Mesenchymal stem cell (in vitro differentiated cells and primary cell): ENCODE results near the gene PAOX.

ENCODE experiments used
- DNase-seq: peaks from one replicate; pipeline ENCODE4 v3.0.0-alpha.2; 2013
- H2AFZ ChIP-seq: one replicate; pipeline ENCODE4 v1.6.1; 2013; ENCODE audit warnings: low read depth, mild to moderate bottlenecking, control low read depth, inconsistent platforms, low read length, moderate library complexity
- H2AK5ac ChIP-seq: 2 replicates; pipeline ENCODE4 v1.6.1; 2013; ENCODE audit warnings: low read length, moderate library complexity, mild to moderate bottlenecking, inconsistent platforms; ENCODE audit not compliant: severe bottlenecking
- H2BK120ac ChIP-seq: one replicate; pipeline ENCODE4 v1.6.1; 2013; ENCODE audit warnings: low read depth, mild to moderate bottlenecking, inconsistent platforms, low read length, moderate library complexity
- H2BK12ac ChIP-seq, 2 experiments: one replicate each; pipeline ENCODE4 v1.6.1; 2013; ENCODE audit warnings: inconsistent platforms in 2 of 2, low read length in 2 of 2, mild to moderate bottlenecking in 2 of 2, moderate library complexity in 2 of 2, control low read depth in 1 of 2
- H2BK15ac ChIP-seq: one replicate; pipeline ENCODE4 v1.6.1; 2013; ENCODE audit warnings: mild to moderate bottlenecking, low read depth, inconsistent platforms; ENCODE audit not compliant: poor library complexity, severe bottlenecking
- H2BK5ac ChIP-seq: 2 replicates; pipeline ENCODE4 v1.6.1; 2013; ENCODE audit warnings: low read depth, mild to moderate bottlenecking, low read length, control low read depth, inconsistent platforms; ENCODE audit not compliant: poor library complexity, severe bottlenecking
- H3K14ac ChIP-seq, 2 experiments: one replicate each; pipeline ENCODE4 v1.6.1; 2013; ENCODE audit warnings: inconsistent platforms in 2 of 2, low read length in 2 of 2, control low read depth in 1 of 2, mild to moderate bottlenecking in 1 of 2, moderate library complexity in 1 of 2
- H3K18ac ChIP-seq, 2 experiments: one replicate each; pipeline ENCODE4 v1.6.1; 2013; ENCODE audit warnings: inconsistent platforms in 2 of 2, low read length in 2 of 2, control low read depth in 1 of 2, low read depth in 1 of 2, mild to moderate bottlenecking in 1 of 2
- H3K23ac ChIP-seq, 2 experiments: one replicate each; pipeline ENCODE4 v1.6.1; 2013; ENCODE audit warnings: inconsistent platforms in 2 of 2, low read length in 2 of 2, mild to moderate bottlenecking in 2 of 2, moderate library complexity in 2 of 2, control low read depth in 1 of 2
- H3K27ac ChIP-seq: 2 replicates; pipeline ENCODE4 v1.5.1; 2013; ENCODE audit warnings: mild to moderate bottlenecking, moderate library complexity, low read length, control low read depth, inconsistent platforms; ENCODE audit not compliant: poor library complexity, severe bottlenecking
- H3K27me3 ChIP-seq, 2 experiments: 2 replicates each; pipeline versions ENCODE4 v1.6.1 to v1.7.0; 2013; ENCODE audit warnings: low read length in 2 of 2, mild to moderate bottlenecking in 2 of 2, moderate library complexity in 2 of 2, control low read depth in 1 of 2, inconsistent platforms in 1 of 2; ENCODE audit not compliant: control insufficient read depth in 1 of 2, insufficient read depth in 1 of 2
- H3K36me3 ChIP-seq, 2 experiments: 2 replicates each; pipeline versions ENCODE4 v1.6.1 to v1.7.0; 2013; ENCODE audit warnings: low read length in 2 of 2, control low read depth in 1 of 2, inconsistent platforms in 1 of 2, low read depth in 1 of 2, mild to moderate bottlenecking in 1 of 2; ENCODE audit not compliant: insufficient read depth in 2 of 2, control insufficient read depth in 1 of 2
- H3K4ac ChIP-seq, 2 experiments: one replicate each; pipeline ENCODE4 v1.6.1; 2013; ENCODE audit warnings: inconsistent platforms in 2 of 2, low read length in 2 of 2, mild to moderate bottlenecking in 2 of 2, moderate library complexity in 2 of 2, control low read depth in 1 of 2, low read depth in 1 of 2
- H3K4me1 ChIP-seq: 2 replicates; pipeline ENCODE4 v1.6.1; 2013; ENCODE audit warnings: low read depth, low read length, control low read depth; ENCODE audit not compliant: control insufficient read depth, insufficient read depth
- H3K4me2 ChIP-seq: 2 replicates; pipeline ENCODE4 v1.6.1; 2013; ENCODE audit warnings: low read length, mild to moderate bottlenecking, inconsistent platforms; ENCODE audit not compliant: poor library complexity, severe bottlenecking
- H3K4me3 ChIP-seq, 2 experiments: 2 replicates each; pipeline versions ENCODE4 v1.5.1 to v1.7.0; 2013; ENCODE audit warnings: low read length in 2 of 2, mild to moderate bottlenecking in 2 of 2, control low read depth in 1 of 2, low read depth in 1 of 2; ENCODE audit not compliant: insufficient read depth in 1 of 2
- H3K79me1 ChIP-seq: replicated peaks from 2 replicates; pipeline ENCODE4 v1.6.1; 2013; ENCODE audit warnings: mild to moderate bottlenecking, control low read depth, low read length, inconsistent platforms; ENCODE audit not compliant: poor library complexity, severe bottlenecking
- H3K9ac ChIP-seq: 2 replicates; pipeline ENCODE4 v1.7.0; 2013; ENCODE audit warnings: mild to moderate bottlenecking, low read length, moderate library complexity
- H3K9me3 ChIP-seq: 2 replicates; pipeline ENCODE4 v1.7.0; 2013; ENCODE audit warnings: mild to moderate bottlenecking, low read length; ENCODE audit not compliant: control insufficient read depth
- H4K8ac ChIP-seq: one replicate; pipeline ENCODE4 v1.6.1; 2013; ENCODE audit warnings: inconsistent platforms, mild to moderate bottlenecking, low read length, moderate library complexity
- H4K91ac ChIP-seq: one replicate; pipeline ENCODE4 v1.6.1; 2013; ENCODE audit warnings: mild to moderate bottlenecking, low read length, inconsistent platforms
- WGBS: methylation state at CpG from one replicate; pipeline ENCODE4 v1.1.7; 2013; ENCODE audit warnings: mixed read lengths; 5-methylcytosine and 5-hydroxymethylcytosine counted together

The PAOX gene

GRCh38 chr10:133358162-133358924 lies 20.7 kb upstream of the PAOX start:
- peaks cover 0 to 9% of the 10 kb centered on the region in 2 experiments for H3K27me3 ChIP-seq
- no peak for DNase-seq

GRCh38 chr10:133358925-133359310 lies 20.1 kb upstream of the PAOX start:
- Histone ChIP-seq H3K4me2 (no peak overlapping the region), H2BK5ac (no peak overlapping the region), H3K4me3 (no peak overlapping the region), H3K4me1 (peaks cover 21% of the 10 kb centered on the region), H3K4ac (no peak overlapping the region), H2AK5ac (no peak overlapping the region), H3K27me3 (peaks cover 0 to 8% of the 10 kb centered on the region in 2 experiments), H4K8ac (no peak overlapping the region), H2BK12ac (no peak overlapping the region), H2BK15ac (peak overlapping the region; percentile 31), H4K91ac (no peak overlapping the region), H3K79me1 (peaks cover 16% of the 10 kb centered on the region), H3K9me3 (no peaks in the 10 kb centered on the region), H3K9ac (no peak overlapping the region), H3K14ac (no peak overlapping the region), H3K27ac (no peak overlapping the region), H2AFZ (no peak overlapping the region), H3K23ac (no peak overlapping the region), H3K36me3 (peaks cover 22 to 45% of the 10 kb centered on the region in 2 experiments), H3K18ac (no peak overlapping the region), H2BK120ac (no peak overlapping the region)
- no peak for DNase-seq
- WGBS = 90% methylated on average over 11 of the region's 11 CpGs

More at GRCh38 chr10:133358162-133358924, 20.7 kb upstream of the PAOX start:
- Histone ChIP-seq H2BK12ac (no peak overlapping the region), H3K18ac (no peak overlapping the region), H2AFZ (no peak overlapping the region), H3K9me3 (no peaks in the 10 kb centered on the region), H3K4me2 (no peak overlapping the region), H4K91ac (no peak overlapping the region), H3K4me3 (no peak overlapping the region), H3K4ac (no peak overlapping the region), H2BK120ac (no peak overlapping the region), H2AK5ac (no peak overlapping the region), H3K14ac (no peak overlapping the region), H2BK5ac (no peak overlapping the region), H3K4me1 (peaks cover 21% of the 10 kb centered on the region), H3K23ac (no peak overlapping the region), H3K9ac (no peak overlapping the region), H3K36me3 (peaks cover 19 to 45% of the 10 kb centered on the region in 2 experiments), H2BK15ac (peak overlapping the region; percentile 31), H4K8ac (no peak overlapping the region), H3K27ac (no peak overlapping the region), H3K79me1 (peaks cover 16% of the 10 kb centered on the region)
- 87% methylated on average over 41 of the region's 41 CpGs for WGBS

GRCh38 chr10:133359554-133359971 lies 19.5 kb upstream of the PAOX start:
- H3K23ac ChIP-seq = no peak overlapping the region
- peaks cover 21% of the 10 kb centered on the region for H3K4me1 ChIP-seq
- H4K91ac ChIP-seq = no peak overlapping the region
- peaks cover 0 to 8% of the 10 kb centered on the region in 2 experiments for H3K27me3 ChIP-seq
- H3K27ac ChIP-seq = no peak overlapping the region
- no peak overlapping the region for H4K8ac ChIP-seq
- no peaks in the 10 kb centered on the region for H3K9me3 ChIP-seq
- H2AK5ac ChIP-seq = no peak overlapping the region
- H3K18ac ChIP-seq = no peak overlapping the region
- no peak overlapping the region for H3K4ac ChIP-seq
- H3K4me3 ChIP-seq = no peak overlapping the region
- no peak overlapping the region for H2BK15ac ChIP-seq
- no peak overlapping the region for H2BK120ac ChIP-seq
- no peak overlapping the region for H2BK12ac ChIP-seq
- 82% methylated on average over 6 of the region's 6 CpGs for WGBS
- H3K4me2 ChIP-seq = no peak overlapping the region
- no peak overlapping the region for H2AFZ ChIP-seq
- no peak for DNase-seq
- no peak overlapping the region for H2BK5ac ChIP-seq
- peaks cover 27 to 42% of the 10 kb centered on the region in 2 experiments for H3K36me3 ChIP-seq
- H3K79me1 ChIP-seq = peaks cover 16% of the 10 kb centered on the region
- H3K14ac ChIP-seq = no peak overlapping the region
- H3K9ac ChIP-seq = no peak overlapping the region

DNA sequence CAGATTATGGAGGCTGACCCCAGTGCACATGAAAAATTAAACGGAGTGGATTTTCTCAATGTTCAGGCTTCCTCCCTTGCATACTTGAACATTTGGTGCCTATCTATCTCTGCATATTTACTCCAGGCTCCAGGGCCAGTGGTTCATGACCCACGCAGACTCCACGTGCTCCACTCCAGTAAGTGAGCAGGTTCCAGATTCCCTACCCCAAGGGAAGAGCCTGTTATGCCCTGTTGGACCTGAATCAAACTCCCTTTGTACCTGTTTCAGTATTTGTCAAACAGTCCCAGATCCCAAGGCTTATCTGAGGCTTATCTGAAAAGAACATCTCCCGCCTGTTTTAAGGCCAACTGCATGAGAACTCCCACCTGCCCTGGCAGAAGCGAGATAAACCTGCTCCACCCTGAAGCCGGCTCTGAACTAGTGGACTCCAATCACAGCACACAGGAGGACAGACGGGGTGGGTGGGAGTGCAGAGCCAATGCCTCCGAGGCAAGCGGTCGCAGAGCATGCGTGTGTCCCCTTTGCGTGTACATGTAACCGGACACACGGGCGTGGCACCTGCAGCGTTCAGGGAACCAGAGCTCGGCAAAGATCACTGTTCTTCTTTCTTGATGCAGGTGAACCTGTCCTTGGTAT lies 19.0 kb upstream of the PAOX start:
- no peak overlapping the region for H3K27ac ChIP-seq

More for the DNA sequence above, 19.0 kb upstream of the PAOX start:
- Histone ChIP-seq H3K18ac (no peak overlapping the region), H3K27me3 (peaks cover 0 to 8% of the 10 kb centered on the region in 2 experiments), H3K4me1 (peaks cover 21% of the 10 kb centered on the region), H3K4ac (no peak overlapping the region), H3K79me1 (peaks cover 16% of the 10 kb centered on the region), H4K91ac (no peak overlapping the region), H3K14ac (no peak overlapping the region), H3K9me3 (no peaks in the 10 kb centered on the region), H3K4me3 (no peak overlapping the region), H2BK15ac (no peak overlapping the region), H2AK5ac (no peak overlapping the region), H2AFZ (no peak overlapping the region), H3K36me3 (peaks cover 32 to 42% of the 10 kb centered on the region in 2 experiments), H3K4me2 (no peak overlapping the region), H4K8ac (no peak overlapping the region), H2BK5ac (no peak overlapping the region), H3K23ac (no peak overlapping the region), H2BK120ac (no peak overlapping the region), H3K9ac (no peak overlapping the region), H2BK12ac (no peak overlapping the region)
- 96% methylated on average over 17 of the region's 17 CpGs for WGBS
- no peak for DNase-seq
